Left cardiac atrium (tissue), 4 donors: Measurements from ENCODE around the gene TBCD. TPM values are rescaled to one million over a fixed set of nuclear protein-coding genes. Genes with fewer than 3 reads are reported as not detected.
A peak's percentile ranks its signal among the peaks of the same experiment; 100 is the strongest.
"Not testable (repeated sequence)": the region's sequence is repeated elsewhere in the genome, so short reads cannot be mapped to it uniquely, and the experiment has no call there.

Experiments
- ATAC-seq, 2 donors: fragments of 200-7000 bp; cut with Tn5 transposase; one replicate each; pipeline ENCODE4 v1.9.1; 2020; ENCODE audit warnings: mild to moderate bottlenecking in 2 of 2, moderate library complexity in 2 of 2
- DNase-seq: peaks from one replicate; pipeline ENCODE4 v3.0.0-alpha.2; 2020
- intact Hi-C, 2 donors: fragments of 100-400 bp; cut with DNase I; formaldehyde crosslinking; loops; one replicate each; pipeline versions ENCODE4 v1.14.1 to v1.15.1; 2022 to 2023
- total RNA-seq, 2 donors: library from RNA; stranded (reverse); fragmentation: NEBNext Ultra II Directional; extraction: Animal tissue kit (Norgen Biotek cat#: 25700); gene quantifications; one replicate each; pipeline ENCODE4 v1.2.1, GENCODE V29; 2021
- donor health status: DM: no; HTN: yes; CAD: no.
- donor health status: DM: no; HTN: yes; CAD: no; lungs with severe emphysema.
- donor health status: DM: yes; HTN: yes; CAD: no.
- donor health status: Dilated cardiomyopathy.

The TBCD gene
- total RNA-seq, 2 donors from 2014 or later: 37.0 to 59.8 TPM

- DNase-seq (no peak), ATAC-seq (peak in 1 of 2 donors; percentile 32)
- intact Hi-C loops: no loop called here
Measured at GRCh38 chr17:82752371-82753200, 721 bp downstream of the TBCD start.

- no peak for ATAC-seq
- intact Hi-C loops: no loop called here
- DNase-seq: no peak
Measured at GRCh38 chr17:82753201-82753464, 1.3 kb downstream of the TBCD start.

DNA sequence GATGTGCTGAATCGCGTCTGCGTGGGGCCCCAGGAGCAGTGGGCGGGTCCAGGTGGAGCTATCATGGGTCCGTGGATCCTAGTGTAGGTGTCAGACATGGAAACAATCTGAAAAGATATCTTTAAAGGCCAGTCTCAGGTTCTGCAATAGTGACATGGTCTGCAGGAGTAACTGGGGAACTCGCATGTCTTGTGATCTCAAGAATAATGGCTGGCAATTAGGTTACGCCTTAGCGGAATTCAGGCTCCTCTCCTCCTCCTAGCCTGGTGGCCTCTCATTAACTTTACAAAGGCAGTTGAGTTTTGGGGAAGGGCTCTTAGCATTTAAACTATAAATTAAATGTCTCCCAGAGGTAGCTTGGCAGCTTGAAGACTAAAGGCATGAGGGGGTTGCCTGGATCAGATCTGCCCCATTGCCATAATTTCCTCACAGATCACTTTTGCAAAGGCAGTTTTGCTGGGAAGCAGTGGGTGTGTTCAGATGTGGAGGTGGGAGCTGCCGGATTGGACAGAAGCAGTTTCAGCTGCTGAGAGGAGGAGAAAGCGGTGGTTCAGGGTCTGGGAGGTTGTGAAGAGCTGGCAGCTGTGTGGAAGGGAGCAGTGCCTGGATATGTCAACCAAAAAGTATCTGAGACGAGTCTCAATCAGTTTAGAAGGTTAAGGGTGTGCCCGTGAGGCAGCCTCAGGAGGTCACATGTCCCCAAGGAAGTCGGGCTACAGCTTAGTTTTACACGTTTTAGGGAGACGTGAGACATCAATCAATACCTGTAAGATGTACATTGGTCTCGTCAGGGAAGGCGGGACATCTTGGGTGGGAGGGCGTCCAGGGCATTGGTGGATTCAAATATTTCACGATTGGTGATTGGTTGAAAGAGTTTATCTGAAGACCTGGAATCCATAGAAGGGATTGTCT lies 2.7 kb downstream of the TBCD start:
- ATAC-seq (no peak), DNase-seq (no peak)
- intact Hi-C loops: no loop called here

DNA sequence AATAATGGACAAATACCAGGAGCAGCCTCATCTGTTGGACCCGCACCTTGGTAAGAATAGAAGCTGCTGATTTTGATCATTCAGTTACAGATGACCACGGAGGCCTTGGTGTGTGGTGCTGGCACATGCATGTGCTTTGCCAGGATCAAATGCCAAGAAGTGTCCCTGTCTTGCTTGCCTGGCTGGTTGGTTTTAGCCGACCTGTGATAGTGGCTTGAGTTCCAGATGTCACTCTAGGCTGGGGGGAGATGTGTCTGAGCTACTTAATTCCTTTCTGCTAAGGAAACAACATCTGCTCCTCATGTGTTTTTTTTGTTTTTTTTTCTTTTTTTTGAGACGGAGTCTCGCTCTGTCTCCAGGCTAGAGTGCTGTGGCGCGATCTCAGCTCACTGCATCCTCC lies 4.3 kb downstream of the TBCD start:
- DNase-seq: no peak
- intact Hi-C loops: no loop called here

DNA sequence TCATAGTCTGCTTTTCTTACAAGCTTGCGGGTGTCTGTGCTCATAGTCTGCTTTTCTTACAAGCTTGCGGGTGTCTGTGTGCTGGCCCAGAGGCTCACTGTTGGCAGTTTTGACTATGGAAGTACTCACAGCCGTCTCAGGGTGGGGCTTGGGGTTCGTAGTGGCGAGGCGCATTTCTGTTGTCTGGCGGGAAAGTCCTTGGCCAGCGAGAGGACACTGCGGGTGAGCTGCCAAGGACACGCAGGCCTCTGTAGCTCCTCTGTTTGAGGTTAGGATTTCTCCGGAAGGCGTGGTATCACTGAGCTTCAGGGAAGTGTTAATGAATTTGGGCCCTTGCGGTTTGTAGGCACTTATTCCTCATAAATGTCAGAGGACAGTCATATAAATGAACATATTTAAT lies 13.5 kb downstream of the TBCD start:
- ATAC-seq: no peak

More for the DNA sequence above, 4.3 kb downstream of the TBCD start:
- ATAC-seq: no peak

DNA sequence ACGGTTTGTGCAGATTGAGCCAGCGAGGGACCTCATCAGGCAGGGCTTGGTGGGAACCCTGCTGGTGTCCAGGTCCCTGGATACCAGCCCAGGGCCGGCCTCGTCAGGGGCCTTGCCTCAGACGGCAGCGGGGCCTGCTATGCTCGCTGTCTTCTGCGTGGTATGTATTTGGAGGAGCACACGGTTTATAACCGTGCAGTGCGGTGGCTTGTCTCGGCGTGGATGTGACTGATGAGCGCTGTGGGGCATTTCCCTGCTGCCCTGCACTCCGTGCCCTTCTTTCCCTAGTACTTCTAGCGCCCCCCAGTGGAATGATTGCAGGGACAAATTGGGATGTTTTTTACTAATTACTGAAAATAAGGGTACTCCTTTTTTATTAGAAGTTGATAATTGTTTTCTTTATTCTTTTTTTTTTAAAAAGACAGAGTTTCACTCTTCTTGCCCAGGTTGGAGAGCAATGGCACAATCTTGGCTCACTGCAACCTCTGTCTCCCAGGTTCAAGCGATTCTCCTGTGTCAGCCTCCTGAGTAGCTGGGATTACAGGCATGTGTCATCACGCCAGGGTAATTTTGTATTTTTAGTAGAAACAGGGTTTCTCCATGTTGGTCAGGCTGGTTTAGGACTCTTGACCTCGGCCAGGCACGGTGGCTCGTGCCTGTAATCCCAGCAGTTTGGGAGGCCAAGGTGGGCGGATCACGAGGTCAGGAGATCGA lies 15.3 kb downstream of the TBCD start:
- peak; percentile 53 to 59 for ATAC-seq
- peak; percentile 45 for DNase-seq
- intact Hi-C loops: no loop called here

More for the DNA sequence above, 13.5 kb downstream of the TBCD start:
- intact Hi-C loops: no loop called here
- DNase-seq: no peak

GRCh38 chr17:82769041-82769440 lies 17.2 kb downstream of the TBCD start:
- DNase-seq (no peak), ATAC-seq (no peak)
- intact Hi-C loops: no loop called here

DNA sequence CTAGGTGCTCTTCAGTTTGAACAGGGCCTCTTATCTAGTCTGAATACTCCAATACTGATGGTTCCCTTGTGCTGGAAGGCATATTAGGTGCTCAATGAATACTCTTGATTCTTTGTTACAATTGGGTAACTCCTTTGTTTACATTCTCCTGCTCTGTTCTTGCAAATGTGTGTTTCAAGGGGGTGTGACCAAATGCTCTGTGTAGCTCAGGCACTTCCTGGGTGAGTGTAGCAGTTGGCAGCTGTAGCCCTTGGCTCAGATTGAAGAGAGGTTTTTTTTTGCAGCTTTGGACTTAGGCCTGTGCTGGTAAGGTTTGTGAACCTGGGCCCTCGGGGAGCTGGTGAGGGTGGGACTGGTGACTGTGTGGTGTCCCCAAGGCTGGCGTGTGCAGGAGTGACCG lies 20.2 kb downstream of the TBCD start:
- intact Hi-C loops: loop anchor here (5.0 to 10.0 kb wide), 2 partner anchors 417 to 420 kb away; partner anchors contain the start of gene TEX19 (in 1 of the 2)
- DNase-seq: no peak
- ATAC-seq: no peak

GRCh38 chr17:82774456-82774855 lies 22.6 kb downstream of the TBCD start:
- intact Hi-C loops: loop anchor here (5.0 to 10.0 kb wide), 2 partner anchors 420 to 422 kb away; partner anchors contain the start of gene TEX19 (in 1 of the 2)
- not testable (repeated sequence) for ATAC-seq, DNase-seq

DNA sequence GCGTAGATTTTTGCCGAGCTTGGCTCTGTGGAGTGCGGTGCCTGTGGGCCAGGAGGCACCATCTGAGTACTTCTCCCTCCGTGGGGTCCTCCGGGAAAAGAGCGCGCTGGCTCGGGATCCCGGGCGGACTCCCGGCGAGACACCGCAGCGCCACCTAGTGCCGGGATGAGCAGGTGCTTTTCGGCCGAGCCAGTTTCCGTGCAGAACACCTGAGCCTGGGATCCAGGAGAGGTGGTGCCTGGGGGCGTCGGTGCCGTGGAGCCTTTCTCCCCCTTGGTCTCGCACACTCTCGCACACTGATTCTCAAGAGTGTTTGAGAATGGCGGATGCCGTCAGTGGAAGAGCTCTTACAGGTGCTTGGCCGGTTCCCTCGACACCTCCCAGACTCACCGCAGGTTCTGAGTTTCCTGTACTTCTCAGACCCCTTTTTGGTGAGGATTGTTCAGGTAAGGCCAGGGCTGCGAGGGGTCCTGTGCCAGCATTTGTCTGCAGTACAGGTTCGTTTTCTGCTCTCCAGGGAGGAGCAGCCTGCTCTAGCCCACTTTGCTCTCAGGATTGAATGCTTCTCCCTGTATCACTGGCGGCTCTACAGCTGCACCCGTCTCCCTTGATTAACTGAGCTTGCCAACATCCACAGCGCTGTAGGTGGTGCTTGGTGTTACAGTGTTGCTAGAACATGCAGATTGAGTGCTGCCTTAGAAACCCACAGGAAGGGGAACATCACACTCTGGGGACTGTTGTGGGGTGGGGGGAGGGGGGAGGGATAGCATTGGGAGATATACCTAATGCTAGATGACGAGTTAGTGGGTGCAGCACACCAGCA lies 23.3 kb downstream of the TBCD start:
- peak; percentile 50 to 66 for ATAC-seq
- intact Hi-C loops: loop anchor here (5.0 to 10.0 kb wide), 2 partner anchors 108 to 420 kb away; partner anchors contain the start of gene TEX19 (in 1 of the 2)
- DNase-seq: peak; percentile 75

DNA sequence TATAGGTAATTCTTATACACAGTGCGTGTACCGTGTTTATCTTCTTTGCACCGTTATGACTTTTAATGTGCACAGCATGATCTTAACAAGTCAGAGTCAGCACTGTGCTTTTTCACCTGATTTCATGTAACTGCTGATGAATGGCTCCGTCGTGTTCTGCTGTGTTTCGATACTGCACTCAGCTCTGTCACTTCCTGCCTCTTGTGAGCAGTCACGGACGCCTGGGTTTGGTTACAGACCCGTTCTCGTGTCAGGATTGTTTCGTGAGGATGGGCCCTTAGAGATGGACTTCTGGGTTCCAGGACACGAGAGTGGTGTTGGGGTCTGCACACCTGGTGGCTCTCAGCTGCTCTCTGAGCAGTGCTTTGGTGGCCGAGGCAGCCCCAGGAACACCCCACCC lies 24.6 kb downstream of the TBCD start:
- ATAC-seq: no peak
- intact Hi-C loops: loop anchor here (5.0 to 10.0 kb wide), 2 partner anchors 109 to 422 kb away; partner anchors contain the start of gene TEX19 (in 1 of the 2)
- DNase-seq: no peak

DNA sequence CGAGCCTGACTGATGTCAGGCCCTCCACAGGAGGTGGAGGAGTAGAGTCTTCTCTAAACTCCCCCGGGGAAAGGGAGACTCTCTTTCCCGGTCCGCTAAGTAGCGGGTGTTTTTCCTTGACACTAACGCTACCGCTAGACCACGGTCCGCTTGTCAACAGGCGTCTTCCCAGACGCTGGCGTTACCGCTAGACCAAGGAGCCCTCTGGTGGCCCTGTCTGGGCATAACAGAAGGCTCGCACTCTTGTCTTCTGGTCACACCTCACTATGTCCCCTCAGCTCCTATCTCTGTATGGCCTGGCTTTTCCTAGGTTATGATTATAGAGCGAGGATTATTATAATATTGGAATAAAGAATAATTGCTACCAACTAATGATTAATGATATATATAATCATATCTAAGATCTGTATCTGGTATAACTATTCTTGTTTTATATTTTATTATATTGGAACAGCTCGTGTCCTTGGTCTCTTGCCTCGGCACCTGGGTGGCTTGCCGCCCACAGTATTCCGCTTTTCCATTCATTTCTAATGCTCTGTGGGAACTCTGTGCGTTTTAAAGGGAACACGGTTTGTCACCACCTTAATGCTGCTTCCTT lies 26.0 kb downstream of the TBCD start:
- ATAC-seq: not testable (repeated sequence)

GRCh38 chr17:82779541-82779940 lies 27.7 kb downstream of the TBCD start:
- ATAC-seq: no peak
- intact Hi-C loops: loop anchor here (5.0 to 10.0 kb wide), 2 partner anchors 112 to 425 kb away; partner anchors contain the start of gene TEX19 (in 1 of the 2)

More for the DNA sequence above, 26.0 kb downstream of the TBCD start:
- intact Hi-C loops: loop anchor here (5.0 to 10.0 kb wide), 2 partner anchors 111 to 423 kb away; partner anchors contain the start of gene TEX19 (in 1 of the 2)
- not testable (repeated sequence) for DNase-seq

GRCh38 chr17:82780195-82780594 lies 28.3 kb downstream of the TBCD start:
- intact Hi-C loops: loop anchor here (5.0 to 10.0 kb wide), 4 partner anchors 95 to 182 kb away; no protein-coding TSS in a partner anchor
- no peak for ATAC-seq
- no peak for DNase-seq

More at GRCh38 chr17:82779541-82779940, 27.7 kb downstream of the TBCD start:
- no peak for DNase-seq

DNA sequence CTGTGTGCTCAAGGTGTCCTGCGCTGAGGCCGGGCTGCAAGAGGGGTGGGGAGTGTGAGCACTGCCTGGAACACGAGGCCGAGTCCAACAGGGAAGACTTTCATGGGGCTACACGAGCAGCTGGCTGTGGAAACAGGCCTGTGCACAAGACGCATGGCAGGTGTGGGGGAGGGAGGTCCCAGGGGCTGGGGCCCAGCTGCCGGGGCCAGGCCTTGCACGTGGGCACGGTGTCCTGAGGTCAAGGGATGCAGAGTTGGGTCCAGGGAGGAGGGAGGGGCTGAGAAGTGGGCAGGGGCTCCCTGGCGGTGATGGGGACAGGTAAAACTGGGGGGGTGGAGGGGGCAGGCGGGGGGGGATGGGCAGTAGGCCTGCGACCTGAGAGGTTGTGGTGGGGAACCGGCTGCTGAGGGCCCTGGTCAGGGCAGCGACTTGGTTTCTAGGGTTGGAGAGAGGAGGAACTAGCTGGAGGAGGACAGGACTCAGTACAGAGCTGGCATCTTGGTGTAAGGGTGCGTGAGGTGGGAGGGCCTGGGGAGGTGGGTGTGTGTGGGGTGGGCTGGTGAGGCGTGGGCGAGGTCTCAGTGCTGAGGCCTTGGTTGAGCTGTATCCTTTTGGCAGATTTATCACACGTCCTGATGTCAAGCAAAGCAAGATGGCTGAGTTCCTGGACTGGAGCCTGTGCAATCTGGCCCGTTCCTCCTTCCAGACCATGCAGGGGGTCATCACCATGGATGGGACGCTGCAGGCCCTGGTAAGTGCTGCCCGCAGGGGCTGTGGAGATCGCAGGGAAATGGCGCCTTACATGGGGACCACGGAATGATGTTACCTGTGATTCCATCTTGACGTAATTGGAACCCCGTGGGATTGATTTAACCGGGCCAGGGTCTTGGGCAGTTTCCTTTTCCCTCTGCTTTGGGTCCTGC lies 29.4 kb downstream of the TBCD start:
- ATAC-seq (peak in 1 of 2 donors; percentile 7), DNase-seq (no peak)
- intact Hi-C loops: loop anchor here (5.0 to 10.0 kb wide), 4 partner anchors 94 to 181 kb away; no protein-coding TSS in a partner anchor

DNA sequence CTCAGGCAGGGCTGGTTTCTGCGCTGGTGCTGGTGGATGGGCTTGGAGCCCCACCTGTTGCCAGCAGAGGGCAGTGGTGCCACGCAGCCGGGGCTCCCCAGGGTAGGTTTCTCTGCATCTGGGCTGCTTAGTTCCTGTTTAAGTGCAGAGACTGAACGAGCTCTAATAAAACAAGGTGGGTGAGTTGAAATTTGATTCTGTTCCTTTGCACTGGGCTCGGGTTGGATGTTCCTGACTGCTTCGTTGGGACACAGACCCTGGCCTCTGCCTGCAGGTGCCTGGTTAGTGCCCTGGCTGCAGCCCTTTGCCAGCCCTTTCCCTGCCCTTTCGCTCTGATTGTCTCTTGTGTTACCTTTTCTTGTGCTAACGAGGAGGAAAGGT lies 30.0 kb downstream of the TBCD start:
- ATAC-seq (peak; percentile 94 to 97), DNase-seq (peak; percentile 84)
- intact Hi-C loops: loop anchor here (5.0 to 10.0 kb wide), 4 partner anchors 93 to 180 kb away; no protein-coding TSS in a partner anchor
